Fibroblast of pulmonary artery (primary cell): ENCODE results near the gene NEURL2.

Source experiments
- DNase-seq: peaks from one replicate; pipeline ENCODE4 v3.0.0-alpha.2; 2010; ENCODE audit warnings: low read depth
- H3K4me3 ChIP-seq: replicated peaks from 2 replicates; pipeline ENCODE4 v1.5.1; 2011; ENCODE audit warnings: low read depth, mild to moderate bottlenecking, control low read depth, low read length, moderate library complexity
- TF ChIP-seq, protein P1 (sequence below): IDR thresholded peaks from 2 replicates; pipeline ENCODE4 v1.5.1; 2011; ENCODE audit warnings: mild to moderate bottlenecking, control low read depth, low read length, inconsistent platforms; ENCODE audit errors: missing control alignments

Gene NEURL2, protein sequence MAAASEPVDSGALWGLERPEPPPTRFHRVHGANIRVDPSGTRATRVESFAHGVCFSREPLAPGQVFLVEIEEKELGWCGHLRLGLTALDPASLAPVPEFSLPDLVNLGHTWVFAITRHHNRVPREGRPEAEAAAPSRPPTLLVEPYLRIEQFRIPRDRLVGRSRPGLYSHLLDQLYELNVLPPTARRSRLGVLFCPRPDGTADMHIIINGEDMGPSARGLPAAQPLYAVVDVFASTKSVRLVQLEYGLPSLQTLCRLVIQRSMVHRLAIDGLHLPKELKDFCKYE

DNA sequence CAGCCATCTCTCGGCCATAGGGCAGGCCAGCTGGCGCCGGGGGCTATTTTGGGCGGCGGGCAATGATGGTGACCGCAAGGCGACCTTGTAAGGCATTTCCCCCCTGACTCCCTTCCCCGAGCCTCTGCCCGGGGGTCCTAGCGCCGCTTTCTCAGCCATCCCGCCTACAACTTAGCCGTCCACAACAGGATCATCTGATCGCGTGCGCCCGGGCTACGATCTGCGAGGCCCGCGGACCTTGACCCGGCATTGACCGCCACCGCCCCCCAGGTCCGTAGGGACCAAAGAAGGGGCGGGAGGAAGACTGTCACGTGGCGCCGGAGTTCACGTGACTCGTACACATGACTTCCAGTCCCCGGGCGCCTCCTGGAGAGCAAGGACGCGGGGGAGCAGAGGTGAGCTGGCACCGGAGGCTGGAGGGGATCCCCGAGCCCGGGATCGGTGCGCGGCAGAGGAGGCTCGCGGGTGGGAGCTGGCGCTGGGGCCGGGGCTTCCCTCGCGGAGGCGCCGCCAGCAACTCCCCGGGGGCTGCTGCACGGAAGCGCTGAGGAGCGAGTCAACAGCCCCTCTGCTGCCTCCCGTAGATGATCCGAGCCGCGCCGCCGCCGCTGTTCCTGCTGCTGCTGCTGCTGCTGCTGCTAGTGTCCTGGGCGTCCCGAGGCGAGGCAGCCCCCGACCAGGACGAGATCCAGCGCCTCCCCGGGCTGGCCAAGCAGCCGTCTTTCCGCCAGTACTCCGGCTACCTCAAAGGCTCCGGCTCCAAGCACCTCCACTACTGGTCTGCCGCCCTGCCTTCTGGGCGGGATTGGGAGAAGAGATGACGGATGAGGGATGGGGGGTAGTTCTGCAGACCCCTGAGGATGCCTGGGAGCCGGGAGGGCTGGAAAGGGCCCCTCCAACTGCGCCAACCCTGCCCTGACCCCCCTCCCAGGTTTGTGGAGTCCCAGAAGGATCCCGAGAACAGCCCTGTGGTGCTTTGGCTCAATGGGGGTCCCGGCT is at the start of gene NEURL2, which contains the start of gene CTSA:
TSS of gene NEURL2 (minus strand) at position 224 of the 999 bp plus-strand sequence. CDS start at position 7, 217 bp downstream.
TSS of gene CTSA (plus strand) at position 351 of the 999 bp plus-strand sequence. CDS start at position 585, 234 bp downstream.
- TF ChIP-seq, protein P1, sequence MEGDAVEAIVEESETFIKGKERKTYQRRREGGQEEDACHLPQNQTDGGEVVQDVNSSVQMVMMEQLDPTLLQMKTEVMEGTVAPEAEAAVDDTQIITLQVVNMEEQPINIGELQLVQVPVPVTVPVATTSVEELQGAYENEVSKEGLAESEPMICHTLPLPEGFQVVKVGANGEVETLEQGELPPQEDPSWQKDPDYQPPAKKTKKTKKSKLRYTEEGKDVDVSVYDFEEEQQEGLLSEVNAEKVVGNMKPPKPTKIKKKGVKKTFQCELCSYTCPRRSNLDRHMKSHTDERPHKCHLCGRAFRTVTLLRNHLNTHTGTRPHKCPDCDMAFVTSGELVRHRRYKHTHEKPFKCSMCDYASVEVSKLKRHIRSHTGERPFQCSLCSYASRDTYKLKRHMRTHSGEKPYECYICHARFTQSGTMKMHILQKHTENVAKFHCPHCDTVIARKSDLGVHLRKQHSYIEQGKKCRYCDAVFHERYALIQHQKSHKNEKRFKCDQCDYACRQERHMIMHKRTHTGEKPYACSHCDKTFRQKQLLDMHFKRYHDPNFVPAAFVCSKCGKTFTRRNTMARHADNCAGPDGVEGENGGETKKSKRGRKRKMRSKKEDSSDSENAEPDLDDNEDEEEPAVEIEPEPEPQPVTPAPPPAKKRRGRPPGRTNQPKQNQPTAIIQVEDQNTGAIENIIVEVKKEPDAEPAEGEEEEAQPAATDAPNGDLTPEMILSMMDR, result no peak
- H3K4me3 ChIP-seq, result peak within 1 kb of the TSS; percentile 69
- peak; percentile 95 for DNase-seq

DNA sequence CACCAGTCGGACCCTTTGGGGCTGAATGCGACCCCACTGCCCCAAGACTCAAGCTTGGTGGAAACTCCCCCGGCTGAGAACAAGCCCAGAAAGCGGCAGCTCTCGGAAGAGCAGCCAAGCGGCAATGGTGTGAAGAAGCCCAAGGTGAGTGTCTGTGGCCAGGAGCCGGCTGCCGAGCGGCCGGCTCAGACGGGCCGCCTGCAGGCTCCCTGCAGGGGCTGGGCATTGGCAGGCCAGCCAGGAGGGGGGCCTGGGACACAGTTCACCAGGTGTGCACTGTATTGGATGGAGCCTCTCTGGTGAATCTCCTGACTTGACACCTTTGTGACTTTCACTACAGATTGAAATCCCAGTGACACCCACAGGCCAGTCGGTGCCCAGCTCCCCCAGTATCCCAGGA is 49.5 kb upstream of the NEURL2 start:
- no peak for DNase-seq
- TF ChIP-seq, protein P1, result no peak
- H3K4me3 ChIP-seq, result no peak overlapping the region

DNA sequence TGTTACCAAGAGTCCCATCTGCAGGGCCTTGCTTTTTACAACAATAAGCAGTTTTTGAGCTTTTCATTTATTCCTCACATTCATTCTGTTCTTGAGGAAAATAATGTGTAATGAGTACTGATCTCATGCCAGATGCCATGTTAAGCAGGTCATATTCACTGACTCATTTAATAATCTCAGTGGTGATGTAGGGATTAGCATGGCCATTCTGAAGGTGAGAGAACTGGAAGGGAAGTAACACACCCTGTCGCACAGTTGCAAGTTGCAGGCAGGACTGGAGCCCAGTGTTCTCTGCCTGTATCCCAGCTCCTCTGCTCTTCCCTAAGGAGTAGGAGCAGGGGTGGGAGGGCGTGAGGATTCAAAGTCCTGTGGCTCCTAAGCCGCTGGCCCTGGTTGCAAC is 49.0 kb upstream of the NEURL2 start:
- DNase-seq, result no peak
- no peak overlapping the region for H3K4me3 ChIP-seq
- TF ChIP-seq, protein P1, result no peak

DNA sequence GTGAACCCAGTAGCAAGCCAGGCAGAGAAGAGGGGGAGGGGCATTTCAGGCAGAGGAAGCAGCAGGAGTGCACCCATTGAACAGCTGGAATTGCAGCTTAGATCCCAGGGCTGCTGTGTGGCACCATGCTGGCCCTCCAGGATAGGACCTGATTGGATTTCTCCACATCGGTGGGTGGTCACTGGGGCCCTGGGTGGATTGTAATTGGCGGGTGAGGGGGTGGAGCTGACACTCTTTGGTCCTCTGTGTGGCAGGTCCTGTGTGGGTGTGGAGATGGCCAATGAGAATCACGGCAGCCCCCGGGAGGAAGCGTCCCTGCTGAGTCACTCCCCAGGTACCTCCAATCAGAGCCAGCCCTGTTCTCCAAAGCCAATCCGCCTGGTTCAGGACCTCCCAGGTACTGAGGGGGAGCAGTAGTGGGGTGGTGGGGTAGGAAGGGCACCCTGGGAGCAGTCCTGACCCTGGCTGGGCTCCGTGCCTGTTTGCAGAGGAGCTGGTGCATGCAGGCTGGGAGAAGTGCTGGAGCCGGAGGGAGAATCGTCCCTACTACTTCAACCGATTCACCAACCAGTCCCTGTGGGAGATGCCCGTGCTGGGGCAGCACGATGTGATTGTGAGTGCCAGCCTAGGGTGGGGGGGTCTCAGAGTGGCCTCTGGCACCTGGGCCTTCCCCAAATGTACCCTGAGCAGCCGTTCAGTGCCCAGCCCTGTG is 47.9 kb upstream of the NEURL2 start:
- H3K4me3 ChIP-seq, result no peak overlapping the region
- TF ChIP-seq, protein P1, result no peak
- DNase-seq, result no peak

DNA sequence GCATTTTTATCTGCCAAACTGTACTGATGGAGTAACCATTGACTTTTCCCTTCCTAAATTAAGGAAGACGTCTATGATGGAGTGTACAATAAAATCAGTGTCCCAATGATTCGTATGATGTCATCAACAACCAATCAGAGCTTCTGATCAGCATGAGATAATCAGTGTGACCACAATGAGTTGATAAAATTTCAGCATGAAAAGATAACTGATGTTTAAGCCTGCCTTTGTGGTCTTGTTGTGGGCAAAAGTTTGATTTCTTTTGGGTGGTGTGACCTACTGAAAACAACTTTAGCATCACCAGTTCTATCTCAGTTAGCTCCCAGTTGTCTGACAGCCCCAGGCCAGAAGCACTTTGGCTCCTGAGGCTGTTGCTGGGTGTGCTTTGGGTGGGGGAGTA is 46.8 kb upstream of the NEURL2 start:
- TF ChIP-seq, protein P1, result no peak
- DNase-seq, result no peak
- no peak overlapping the region for H3K4me3 ChIP-seq

DNA sequence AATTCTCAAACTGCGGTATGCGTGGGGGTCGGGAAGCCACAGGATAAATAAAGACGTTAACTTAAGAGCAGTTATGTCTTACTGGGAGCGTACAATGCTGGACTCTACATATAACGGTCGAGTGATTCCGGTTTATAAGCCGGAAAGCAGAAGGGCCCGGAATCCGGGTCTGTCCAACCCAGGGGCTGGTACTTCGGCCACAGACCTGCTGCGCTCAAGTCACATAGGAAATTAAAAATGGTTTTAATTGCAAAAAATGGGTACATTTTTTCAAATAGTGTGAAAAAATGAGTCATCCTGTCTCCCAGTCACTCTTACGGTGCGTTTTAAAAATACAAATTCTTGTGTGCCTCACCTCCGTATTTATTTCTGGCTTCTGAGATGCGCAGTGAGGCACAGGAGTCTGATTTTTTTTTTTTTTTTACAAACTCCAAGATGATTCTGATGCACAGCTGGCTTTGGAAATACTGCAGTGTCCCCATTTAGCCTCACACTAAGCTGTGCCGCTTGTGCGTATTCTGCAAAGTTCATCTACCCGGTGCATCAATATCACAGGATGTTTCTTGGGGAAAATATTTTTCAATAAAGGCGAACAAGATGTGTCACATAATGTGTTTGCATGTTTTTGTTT is 44.5 kb upstream of the NEURL2 start:
- H3K4me3 ChIP-seq, result peak overlapping the region; percentile 67
- TF ChIP-seq, protein P1, result no peak
- no peak for DNase-seq
